Neutrophil (primary cell): Measurements from ENCODE around the gene EEIG1.

Source experiments
- H3K27ac ChIP-seq: fragments of 200-600 bp; sonication (generic); 2 replicates; pipeline ENCODE4 v1.5.1; 2016; ENCODE audit warnings: mild to moderate bottlenecking, moderate library complexity
- H3K27me3 ChIP-seq: fragments of 200-600 bp; sonication (generic); 2 replicates; pipeline ENCODE4 v1.6.0; 2016; ENCODE audit warnings: mild to moderate bottlenecking
- H3K36me3 ChIP-seq: fragments of 200-600 bp; sonication (generic); 2 replicates; pipeline ENCODE4 v1.5.1; 2017
- H3K4me1 ChIP-seq, 2 experiments: fragments of 200-600 bp in 1 of 2; sonication (generic) in 1 of 2; 1 replicate in 1 of 2; 2 replicates in 1 of 2; pipeline versions ENCODE4 v1.5.1 to v1.6.1; 2013 to 2016; ENCODE audit warnings: low read depth in 1 of 2, low read length in 1 of 2, mild to moderate bottlenecking in 1 of 2, moderate library complexity in 1 of 2; ENCODE audit not compliant: control insufficient read depth in 1 of 2, insufficient read depth in 1 of 2
- H3K4me3 ChIP-seq, 2 experiments: fragments of 200-600 bp in 1 of 2; sonication (generic) in 1 of 2; 1 replicate in 1 of 2; 2 replicates in 1 of 2; pipeline ENCODE4 v1.5.1; 2013 to 2016; ENCODE audit warnings: low read depth in 1 of 2, low read length in 1 of 2, mild to moderate bottlenecking in 1 of 2, moderate library complexity in 1 of 2
- H3K9me3 ChIP-seq: fragments of 200-600 bp; sonication (generic); 2 replicates; pipeline ENCODE4 v1.5.1; 2016
- TF ChIP-seq, protein P1 (sequence below): fragments of 200-600 bp; sonication (generic); IDR thresholded peaks from 2 replicates; pipeline ENCODE4 v1.5.1; 2016; ENCODE audit warnings: antibody characterized with exemption

The EEIG1 gene

GRCh38 chr9:127999461-127999860 lies 18.7 kb upstream of the EEIG1 start:
- Histone ChIP-seq H3K4me3 (no peak overlapping the region), H3K36me3 (no peaks in the 10 kb centered on the region), H3K4me1 (peaks cover 0 to 6% of the 10 kb centered on the region in 2 experiments), H3K27me3 (peaks cover 10% of the 10 kb centered on the region), H3K9me3 (no peaks in the 10 kb centered on the region), H3K27ac (peak overlapping the region; percentile 37)
- TF ChIP-seq, protein P1, sequence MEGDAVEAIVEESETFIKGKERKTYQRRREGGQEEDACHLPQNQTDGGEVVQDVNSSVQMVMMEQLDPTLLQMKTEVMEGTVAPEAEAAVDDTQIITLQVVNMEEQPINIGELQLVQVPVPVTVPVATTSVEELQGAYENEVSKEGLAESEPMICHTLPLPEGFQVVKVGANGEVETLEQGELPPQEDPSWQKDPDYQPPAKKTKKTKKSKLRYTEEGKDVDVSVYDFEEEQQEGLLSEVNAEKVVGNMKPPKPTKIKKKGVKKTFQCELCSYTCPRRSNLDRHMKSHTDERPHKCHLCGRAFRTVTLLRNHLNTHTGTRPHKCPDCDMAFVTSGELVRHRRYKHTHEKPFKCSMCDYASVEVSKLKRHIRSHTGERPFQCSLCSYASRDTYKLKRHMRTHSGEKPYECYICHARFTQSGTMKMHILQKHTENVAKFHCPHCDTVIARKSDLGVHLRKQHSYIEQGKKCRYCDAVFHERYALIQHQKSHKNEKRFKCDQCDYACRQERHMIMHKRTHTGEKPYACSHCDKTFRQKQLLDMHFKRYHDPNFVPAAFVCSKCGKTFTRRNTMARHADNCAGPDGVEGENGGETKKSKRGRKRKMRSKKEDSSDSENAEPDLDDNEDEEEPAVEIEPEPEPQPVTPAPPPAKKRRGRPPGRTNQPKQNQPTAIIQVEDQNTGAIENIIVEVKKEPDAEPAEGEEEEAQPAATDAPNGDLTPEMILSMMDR, result no peak

- no peaks in the 10 kb centered on the region for H3K36me3 ChIP-seq
- no peak overlapping the region for H3K4me3 ChIP-seq
- TF ChIP-seq, protein P1, result no peak
- no peaks in the 10 kb centered on the region for H3K27me3 ChIP-seq
- H3K9me3 ChIP-seq, result no peaks in the 10 kb centered on the region
- no peaks in the 10 kb centered on the region for H3K4me1 ChIP-seq
- H3K27ac ChIP-seq, result no peak overlapping the region
Measured at GRCh38 chr9:127993721-127994120, 12.9 kb upstream of the EEIG1 start.

- Histone ChIP-seq H3K27ac (no peak overlapping the region), H3K36me3 (no peaks in the 10 kb centered on the region), H3K27me3 (no peaks in the 10 kb centered on the region), H3K4me1 (no peaks in the 10 kb centered on the region), H3K9me3 (no peaks in the 10 kb centered on the region), H3K4me3 (no peak overlapping the region)
- TF ChIP-seq, protein P1, result no peak
Measured at GRCh38 chr9:127991757-127992274, 11.0 kb upstream of the EEIG1 start.

DNA sequence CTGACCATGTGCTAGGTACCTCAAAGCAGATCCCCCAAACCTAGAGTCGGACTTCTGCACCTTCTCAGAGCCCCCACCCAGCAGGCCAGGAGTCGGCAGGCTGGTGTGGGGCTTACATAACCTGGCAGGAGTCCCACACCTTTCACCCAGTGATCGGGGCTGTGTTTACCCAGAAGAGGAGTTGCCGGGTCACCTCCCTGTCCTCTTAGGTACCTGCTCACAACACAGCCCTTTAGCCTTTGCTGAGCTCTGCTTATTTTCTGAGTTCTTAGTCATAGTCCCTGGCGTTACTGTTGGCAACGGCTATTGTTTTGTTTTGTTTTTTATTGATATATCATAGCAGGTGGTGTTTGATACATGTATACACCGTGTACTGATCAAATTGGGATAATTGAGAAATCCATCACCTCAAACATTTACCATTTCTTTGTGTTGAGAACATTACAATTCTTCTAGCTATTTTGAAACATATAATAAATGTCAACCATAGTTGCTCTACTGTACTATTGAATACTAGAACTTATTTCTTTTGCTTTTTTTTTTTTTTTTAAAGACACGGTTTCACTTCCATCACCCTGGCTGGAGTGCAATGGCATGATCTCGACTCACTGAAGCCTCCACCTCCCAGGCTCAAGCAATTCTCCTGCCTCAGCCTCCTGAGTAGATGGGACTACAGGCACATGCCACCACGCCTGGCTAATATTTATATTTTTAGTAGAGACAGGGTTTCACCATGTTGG lies 10.4 kb upstream of the EEIG1 start:
- Histone ChIP-seq H3K4me1 (no peaks in the 10 kb centered on the region), H3K27ac (no peak overlapping the region), H3K27me3 (no peaks in the 10 kb centered on the region), H3K4me3 (no peak overlapping the region), H3K36me3 (no peaks in the 10 kb centered on the region), H3K9me3 (no peaks in the 10 kb centered on the region)
- TF ChIP-seq, protein P1, result no peak

- no peaks in the 10 kb centered on the region for H3K9me3 ChIP-seq
- no peaks in the 10 kb centered on the region for H3K27me3 ChIP-seq
- no peak overlapping the region for H3K27ac ChIP-seq
- H3K4me3 ChIP-seq, result no peak overlapping the region
- H3K36me3 ChIP-seq, result no peaks in the 10 kb centered on the region
- TF ChIP-seq, protein P1, result no peak
- no peaks in the 10 kb centered on the region for H3K4me1 ChIP-seq
Measured at GRCh38 chr9:127990554-127990953, 9.8 kb upstream of the EEIG1 start.
